CD4-positive, alpha-beta T cell treated with Interferon gamma for 1 hour (primary cell): ENCODE measurements around the gene NKAIN4.
"Not testable (repeated sequence)": the region's sequence is repeated elsewhere in the genome, so short reads cannot be mapped to it uniquely, and the experiment has no call there.

Source experiments
- DNase-seq: peaks from one replicate; pipeline ENCODE4 v3.0.0-alpha.2; 2020

Gene NKAIN4

DNA sequence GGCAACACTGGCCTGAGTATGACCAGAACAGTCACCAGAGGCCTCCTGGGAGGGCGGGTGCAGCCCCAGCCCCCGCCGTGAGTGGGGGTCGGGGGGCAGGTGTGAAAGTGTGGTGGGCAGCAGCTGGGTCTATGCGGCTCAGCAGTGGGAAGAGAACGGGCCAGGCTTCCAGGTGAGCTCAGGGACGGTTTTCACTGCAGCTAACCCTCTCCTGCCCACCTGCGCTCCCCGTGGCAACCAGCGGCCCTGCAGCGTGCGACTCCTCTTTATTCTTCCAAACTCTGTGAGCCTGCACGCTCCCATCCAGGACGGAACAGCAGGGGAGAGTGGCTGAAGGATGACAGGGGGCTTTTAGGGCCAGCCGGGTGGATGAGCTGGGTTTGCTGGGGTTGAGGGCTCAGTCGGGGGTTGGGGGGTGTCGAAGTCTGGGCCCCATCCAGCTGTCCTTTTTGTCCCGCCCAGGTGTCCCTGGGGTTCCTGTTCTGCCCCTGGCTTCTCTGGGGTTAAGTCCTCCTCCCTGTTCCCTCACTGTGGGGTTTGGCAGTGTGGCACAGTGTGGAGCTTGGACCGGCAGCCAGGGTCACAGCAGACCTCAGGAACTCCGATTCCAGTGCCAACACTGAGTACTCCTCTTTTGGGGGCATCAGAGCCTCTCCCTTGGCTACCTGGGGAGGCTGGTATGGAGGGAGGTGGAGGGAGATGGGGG is 19.4 kb downstream of the NKAIN4 start:
- no peak for DNase-seq

GRCh38 chr20:63233924-63234323 is 20.3 kb downstream of the NKAIN4 start:
- no peak for DNase-seq

DNA sequence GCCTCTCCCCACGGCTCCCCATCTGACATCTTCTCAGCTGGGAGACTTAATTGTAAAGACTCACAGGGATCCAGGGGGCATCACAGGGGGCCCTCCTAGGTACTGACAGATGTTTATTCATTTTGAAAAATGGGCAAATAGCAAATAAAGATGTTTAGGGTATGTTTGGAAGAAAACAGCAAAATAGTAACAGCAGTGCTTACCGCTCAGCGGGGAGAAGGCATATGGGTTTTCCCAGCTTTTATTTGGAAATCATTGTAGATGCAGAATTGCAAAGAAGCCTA is 21.3 kb downstream of the NKAIN4 start:
- no peak for DNase-seq

DNA sequence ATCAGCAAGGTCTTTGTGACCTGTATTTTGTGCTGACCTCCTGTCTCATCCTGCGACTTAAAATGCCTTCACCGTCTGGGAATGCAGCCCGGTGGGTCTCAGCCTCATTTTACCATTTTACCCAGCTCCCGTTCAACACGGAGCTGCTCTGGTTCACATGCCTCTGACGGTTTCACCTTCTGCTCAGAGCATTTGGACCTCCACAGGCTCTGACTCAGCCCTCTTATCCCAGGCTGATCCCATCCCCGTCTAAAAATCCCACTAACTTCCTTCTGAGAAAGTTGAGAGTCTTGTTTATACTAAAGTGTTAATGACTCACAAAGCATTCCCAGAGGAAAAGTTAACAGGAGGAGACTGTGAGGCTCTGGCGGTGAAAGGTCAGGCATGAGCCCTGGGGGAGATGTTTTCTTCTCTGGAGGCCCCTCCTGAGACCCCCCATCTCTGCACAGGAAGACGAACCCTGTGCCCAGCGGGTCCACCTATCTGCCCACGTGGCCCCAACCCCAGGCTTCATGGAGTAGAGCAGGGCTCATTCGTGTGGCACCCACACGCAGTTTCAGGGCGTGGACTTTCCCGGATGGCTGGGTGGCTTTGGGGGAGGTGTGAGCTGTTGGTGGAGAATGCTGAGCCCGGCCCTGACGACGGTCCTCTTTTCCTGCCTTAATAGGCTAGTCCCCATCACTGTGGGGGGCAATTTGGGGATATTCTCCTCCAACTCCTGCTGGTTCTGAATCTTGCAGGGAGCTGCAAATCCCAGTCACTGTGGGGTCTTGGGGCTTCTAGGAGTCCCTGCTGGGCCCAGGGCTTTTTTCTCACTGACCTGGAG is 21.8 kb downstream of the NKAIN4 start:
- no peak for DNase-seq

GRCh38 chr20:63230800-63231268 is 23.4 kb downstream of the NKAIN4 start:
- DNase-seq, result no peak

- no peak for DNase-seq
These were observed 25.5 kb downstream of the NKAIN4 start for GRCh38 chr20:63228806-63229205.

DNA sequence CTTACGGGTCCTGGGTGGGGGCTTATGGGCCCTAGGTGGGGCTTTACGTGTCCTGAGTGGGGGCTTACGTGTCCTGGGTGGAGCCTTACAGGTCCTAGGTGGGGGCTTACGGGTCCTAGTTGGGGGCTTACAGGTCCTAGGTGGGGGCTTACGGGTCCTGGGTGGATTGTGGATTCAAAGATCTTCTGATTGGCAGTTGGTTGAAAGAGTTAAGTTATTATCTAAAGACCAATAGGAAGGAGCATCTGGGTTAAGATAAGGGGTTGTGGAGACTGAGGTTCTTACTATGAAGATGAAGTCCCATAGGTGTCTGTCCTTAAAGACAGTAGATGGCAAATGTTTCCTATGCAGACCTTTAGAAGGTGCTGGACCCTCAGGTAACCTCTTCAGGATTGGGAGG is 27.0 kb downstream of the NKAIN4 start:
- no peak for DNase-seq

DNA sequence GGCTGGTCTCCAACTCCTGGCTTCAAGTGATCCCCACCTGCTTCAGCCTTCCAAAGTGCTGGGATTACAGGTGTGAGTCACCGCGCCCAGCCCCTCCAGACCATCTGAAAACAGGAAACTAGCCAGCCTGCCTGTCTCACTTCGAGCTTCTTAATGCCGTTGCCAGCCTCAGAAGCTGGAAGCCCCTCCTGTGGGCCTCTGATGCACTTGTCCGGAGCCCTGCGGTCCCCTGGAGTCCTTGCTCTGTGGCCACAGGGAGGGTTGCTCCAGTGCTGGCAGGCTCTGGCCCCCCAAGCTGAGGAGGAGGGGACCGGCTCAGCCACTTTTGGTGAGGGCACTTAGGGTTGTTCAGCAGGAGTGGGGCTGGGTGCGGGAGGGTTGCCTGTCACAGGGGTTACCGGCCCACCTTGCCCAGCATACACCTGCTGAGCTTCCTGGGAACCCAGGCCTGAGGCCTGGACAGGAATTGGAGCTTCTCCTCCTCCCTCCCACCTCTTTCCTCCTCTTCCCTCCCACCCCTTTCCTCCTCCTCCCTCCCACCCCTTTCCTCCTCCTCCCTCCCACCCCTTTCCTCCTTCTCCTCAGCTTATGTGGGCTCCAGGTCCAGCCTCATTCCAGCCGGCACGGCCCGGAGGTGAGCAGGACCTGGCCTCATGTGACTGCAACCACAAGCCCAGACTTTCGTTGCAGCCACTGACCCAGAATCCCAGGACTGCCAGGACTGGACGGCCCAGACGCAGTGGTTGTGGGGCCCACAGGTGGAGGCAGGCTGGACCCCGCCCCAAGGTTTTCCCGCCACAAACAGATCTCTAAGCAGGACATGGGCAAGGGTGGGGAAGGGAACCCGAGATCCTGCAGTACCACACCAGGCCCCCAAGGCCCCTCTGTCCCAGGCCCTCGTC is 28.0 kb downstream of the NKAIN4 start:
- no peak for DNase-seq

DNA sequence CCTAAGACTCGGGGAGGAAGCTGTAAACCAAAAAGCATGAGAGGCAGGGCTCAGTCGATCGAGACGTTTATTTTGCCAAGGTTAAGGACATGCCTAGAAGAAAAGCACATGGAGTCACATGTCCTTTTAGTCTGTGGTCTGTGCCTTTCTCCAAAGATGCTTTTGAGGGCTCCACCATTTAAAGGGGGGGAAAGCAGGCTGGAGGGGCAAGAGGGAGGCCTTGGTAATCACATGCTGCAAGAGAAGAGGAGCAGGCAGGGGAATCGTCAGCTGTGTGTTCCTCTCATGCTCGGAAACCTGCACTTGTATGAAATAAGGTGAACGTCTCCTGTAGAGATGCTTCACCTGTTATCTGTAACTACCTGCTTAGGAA is 29.2 kb downstream of the NKAIN4 start:
- DNase-seq, result no peak

DNA sequence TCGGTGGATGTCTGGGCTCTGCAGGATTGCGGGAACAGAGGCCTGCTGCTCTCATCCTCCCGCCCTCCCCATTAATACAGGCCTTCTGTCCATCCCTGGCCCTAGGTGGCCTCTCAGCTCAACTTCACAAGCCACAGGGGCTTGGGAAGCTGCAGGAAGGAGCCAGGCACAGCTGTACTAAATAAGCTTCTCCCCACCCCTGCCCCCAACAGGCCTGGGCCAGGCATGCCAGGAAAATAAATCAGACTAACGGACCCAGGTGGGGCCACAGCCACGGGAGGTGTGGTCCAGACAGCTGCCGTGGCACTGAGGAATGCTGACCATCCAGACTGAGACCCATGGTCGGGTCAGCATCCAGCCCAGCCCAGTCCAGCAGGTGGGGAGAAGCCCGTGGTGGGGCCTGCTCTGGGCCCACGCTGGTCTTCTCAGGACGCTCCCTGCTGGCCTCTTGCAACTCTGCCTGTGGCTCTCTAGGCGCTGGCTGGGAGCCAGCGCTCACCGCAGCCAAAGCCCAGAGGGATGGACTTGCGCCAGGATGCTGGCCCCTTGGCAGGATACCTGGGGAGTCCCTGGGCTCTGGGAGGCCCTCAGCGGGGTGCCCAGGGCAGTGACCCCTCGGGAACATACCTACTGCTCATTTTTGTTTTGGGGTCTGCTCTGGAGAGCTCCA is 29.7 kb downstream of the NKAIN4 start:
- DNase-seq, result no peak

DNA sequence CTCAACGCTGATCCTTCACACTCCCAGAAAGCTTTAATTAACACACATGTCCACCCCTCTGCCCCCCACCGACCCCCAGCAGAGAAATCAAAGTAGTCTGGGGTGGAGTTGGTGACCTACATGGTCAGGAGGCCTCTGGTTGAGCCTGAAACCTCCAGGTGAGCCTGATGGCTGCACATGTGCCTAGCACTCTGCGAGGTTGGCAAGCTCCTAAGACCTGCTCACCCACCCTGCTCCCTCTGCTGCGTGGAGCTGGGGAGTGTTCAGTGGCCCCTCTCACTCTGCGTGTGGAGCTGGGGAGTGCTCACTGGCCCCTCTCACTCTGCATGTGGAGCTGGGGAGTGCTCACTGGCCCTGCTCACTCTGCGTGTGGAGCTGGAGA is 30.4 kb downstream of the NKAIN4 start:
- no peak for DNase-seq

DNA sequence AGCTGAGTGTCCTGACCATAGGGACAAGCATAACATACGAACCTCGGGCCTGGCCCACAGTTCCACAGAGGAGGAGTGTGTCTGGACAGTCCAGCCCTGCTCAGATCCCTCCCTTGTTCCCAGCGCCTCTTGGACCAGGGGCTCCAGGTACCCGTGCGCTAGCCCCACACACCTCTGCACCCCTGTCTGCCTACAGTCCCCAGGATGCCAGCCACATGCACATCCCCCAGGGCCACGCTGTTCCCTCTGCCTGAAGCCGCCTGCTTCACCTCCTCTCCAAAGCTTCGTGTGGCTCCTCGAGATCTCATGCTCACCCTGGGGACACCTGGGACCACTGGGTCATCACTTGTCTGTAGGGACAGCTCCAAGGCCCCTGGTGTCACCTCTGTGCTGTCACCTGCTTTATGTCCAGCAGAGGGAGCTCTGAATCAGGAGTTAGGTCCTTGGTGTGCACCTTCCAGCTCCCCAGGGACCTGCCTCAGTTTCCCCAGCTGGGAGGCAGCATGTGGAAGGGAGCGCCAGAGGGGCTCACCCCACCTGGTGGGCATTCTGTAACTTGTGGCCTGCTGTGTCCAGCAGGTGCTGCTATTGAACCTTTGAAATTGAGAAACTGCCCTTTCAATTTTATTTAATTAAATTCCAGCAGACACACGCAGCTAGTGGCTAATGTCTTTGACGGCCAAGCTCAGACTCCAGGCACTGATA is 31.0 kb downstream of the NKAIN4 start:
- peak; percentile 14 for DNase-seq

- no peak for DNase-seq
These were observed 31.7 kb downstream of the NKAIN4 start for GRCh38 chr20:63222541-63222940.

DNA sequence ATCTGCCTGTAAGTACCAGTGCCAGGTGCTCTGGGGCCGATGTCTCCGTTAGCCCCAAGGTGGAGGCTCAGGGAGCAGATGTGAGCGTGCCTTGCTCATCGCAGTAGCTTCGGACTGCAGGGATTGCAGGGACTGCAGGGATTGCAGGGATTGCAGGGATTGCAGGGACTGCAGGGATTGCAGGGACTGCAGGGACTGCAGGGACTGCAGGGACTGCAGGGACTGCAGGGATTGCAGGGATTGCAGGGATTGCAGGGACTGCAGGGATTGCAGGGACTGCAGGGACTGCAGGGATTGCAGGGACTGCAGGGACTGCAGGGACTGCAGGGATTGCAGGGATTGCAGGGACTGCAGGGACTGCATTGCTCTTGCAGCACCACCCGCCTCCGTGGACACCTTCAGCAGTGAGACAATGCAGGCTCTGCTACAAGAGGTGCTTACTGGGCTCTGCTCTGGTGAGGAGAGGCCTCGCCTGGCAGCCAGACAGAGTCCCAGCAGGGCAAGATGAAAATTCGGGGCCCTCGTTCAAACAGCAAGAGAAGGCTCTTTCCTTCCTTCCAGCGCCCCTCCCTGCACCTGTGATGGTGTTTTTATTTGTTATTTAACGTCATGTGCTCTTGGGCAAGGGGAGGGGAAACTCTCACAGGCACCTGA is 32.7 kb downstream of the NKAIN4 start:
- not testable (repeated sequence) for DNase-seq

DNA sequence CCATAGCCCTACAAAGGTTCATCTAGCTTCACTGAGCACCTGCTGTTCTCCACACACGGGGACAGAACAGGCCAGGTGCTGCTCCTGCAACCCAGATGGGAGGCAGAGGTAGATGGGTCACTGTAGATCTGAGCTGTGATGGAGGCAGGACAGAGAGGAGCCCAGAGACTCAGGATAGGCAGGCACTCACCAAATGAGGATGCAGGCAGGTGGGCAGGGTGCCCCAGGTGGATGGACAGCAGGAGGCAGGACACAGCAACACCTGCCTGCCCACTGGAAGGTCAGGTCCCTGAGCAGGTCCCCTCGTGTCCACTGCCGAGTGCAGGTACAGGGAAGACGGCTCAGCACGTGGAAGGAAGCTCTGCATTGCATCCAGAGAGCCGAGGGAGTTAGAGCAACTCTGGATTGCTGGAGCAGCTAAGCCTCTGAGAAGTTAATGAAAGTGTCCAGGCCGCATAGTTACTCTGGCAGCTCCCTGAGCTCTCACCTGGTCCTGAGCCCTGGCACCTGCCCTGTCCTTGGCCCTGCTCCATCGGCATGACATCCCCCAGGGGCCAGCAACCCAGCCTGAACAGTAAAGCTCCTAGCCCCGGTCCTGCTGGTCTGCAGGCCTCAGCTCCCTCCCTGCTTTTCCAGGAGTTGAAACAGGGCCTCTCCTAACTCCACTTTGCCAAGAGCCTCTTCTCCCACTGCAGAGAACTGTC is 33.4 kb downstream of the NKAIN4 start:
- no peak for DNase-seq

DNA sequence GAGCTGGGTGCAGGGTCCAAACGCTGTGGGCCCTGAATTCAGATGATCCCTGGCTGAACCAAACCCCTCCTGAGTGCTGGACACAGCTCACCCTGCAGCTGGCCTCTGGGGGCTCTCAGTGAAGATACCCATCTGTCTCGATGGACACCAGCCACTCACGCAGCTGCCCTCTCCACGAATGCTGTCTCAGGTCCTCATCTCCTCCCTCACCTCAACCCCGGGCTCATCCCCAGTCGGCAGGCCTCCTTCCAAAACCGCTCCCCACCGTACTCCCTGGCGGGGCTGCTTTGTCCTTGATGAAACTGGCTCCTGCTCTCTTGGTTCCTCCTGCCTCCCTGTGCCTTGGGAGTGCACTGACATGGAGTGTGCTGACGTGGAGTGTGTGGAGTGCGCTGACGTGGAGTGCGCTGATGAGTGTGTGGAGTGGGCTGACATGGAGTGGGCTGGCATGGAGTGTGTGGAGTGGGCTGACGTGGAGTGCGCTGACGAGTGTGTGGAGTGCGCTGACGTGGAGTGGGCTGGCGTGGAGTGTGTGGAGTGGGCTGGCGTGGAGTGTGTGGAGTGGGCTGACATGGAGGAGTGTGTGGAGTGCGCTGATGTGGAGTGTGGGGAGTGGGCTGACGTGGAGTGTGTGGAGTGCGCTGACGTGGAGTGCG is 34.3 kb downstream of the NKAIN4 start:
- no peak for DNase-seq

GRCh38 chr20:63219447-63219821 is 34.8 kb downstream of the NKAIN4 start:
- no peak for DNase-seq

DNA sequence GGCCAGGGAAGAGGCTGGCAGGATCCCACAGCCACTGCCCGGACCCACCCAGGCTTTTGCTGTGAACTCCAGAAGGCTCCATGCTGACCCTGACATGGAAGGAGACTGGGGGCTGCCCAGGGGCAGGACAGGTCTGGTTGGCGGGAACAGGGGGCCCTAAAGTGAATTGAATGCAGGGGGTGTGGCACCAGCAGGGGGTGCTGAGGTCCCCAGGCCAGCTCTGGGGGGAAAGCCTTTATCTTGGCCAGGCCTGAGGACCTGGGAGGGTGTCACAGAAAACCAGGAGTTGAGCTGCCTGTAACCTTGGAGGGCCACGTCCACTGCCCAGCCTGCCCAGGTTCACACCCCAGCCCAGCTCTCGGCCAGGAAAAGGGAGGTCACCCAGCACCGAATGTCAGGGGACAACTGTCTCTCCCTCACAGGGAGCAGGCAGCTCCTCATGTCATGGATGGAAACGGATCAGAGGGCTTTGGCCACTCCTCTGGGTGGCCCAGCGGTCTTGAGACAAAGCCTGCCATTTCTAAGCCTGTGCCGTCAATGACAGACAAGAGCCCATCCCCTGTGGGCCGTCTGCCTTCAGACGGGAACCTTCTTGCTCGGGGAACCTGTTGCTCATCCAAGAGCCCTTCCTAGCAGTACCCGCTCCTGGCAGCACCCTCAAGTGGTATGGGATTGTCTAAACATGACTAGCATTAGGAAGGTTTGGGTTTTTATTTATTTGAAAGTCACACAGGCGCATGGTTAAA is 35.4 kb downstream of the NKAIN4 start:
- no peak for DNase-seq

GRCh38 chr20:63217706-63218105 is 36.6 kb downstream of the NKAIN4 start:
- DNase-seq, result no peak
